ENCODE data around the gene EXOC6.

Gene EXOC6

GRCh38 chr10:92829786-92830377 lies 18.4 kb upstream of the EXOC6 start:
- Histone ChIP-seq H3K27ac (ENCODE audit: low read depth, low read length) (no peak overlapping the region), H3K79me2 (ENCODE audit: control insufficient read depth, low read length) (no peaks in the 10 kb centered on the region), H3F3A (ENCODE audit: control insufficient read depth, insufficient read depth) (no peaks in the 10 kb centered on the region), H3K27me3 (ENCODE audit: control insufficient read depth, low read length) (peaks cover 68% of the 10 kb centered on the region), H3K4me3 (ENCODE audit: low read length) (no peak overlapping the region), H3K9me3 (ENCODE audit: control insufficient read depth, insufficient read depth, low read length) (no peaks in the 10 kb centered on the region), H3K36me3 (ENCODE audit: control insufficient read depth, low read length) (no peaks in the 10 kb centered on the region), H4K20me1 (ENCODE audit: control insufficient read depth, insufficient read depth, low read depth, low read length) (0 out of 2 replicates have a peak, but pooled peaks cover 3% of the 10 kb centered on the region), H3K4me1 (ENCODE audit: control insufficient read depth, low read length) (peaks cover 11% of the 10 kb centered on the region), H3K4me2 (ENCODE audit: low read length) (no peak overlapping the region), H3K9me2 (replicated peaks; ENCODE audit: control insufficient read depth, low read length) (no peaks in the 10 kb centered on the region)
- TF ChIP-seq EZH2phosphoT487 (IDR thresholded peaks at IDR 0.05; ENCODE audit: borderline replicate concordance, low read length), result no peak
- TF ChIP-seq CTCF (IDR thresholded peaks at IDR 0.05; ENCODE audit: low read depth, low read length, poor library complexity, severe bottlenecking), result no peak

- Histone ChIP-seq H3K36me3 (ENCODE audit: control insufficient read depth, low read length) (no peaks in the 10 kb centered on the region), H3K79me2 (ENCODE audit: control insufficient read depth, low read length) (no peaks in the 10 kb centered on the region), H3K4me3 (ENCODE audit: low read length) (0 out of 2 replicates have a peak overlapping the region, but pooled peaks have one; percentile 7), H3K9me3 (ENCODE audit: control insufficient read depth, insufficient read depth, low read length) (no peaks in the 10 kb centered on the region), H3F3A (ENCODE audit: control insufficient read depth, insufficient read depth) (no peaks in the 10 kb centered on the region), H4K20me1 (ENCODE audit: control insufficient read depth, insufficient read depth, low read depth, low read length) (0 out of 2 replicates have a peak, but pooled peaks cover 3% of the 10 kb centered on the region), H3K27me3 (ENCODE audit: control insufficient read depth, low read length) (peaks cover 59% of the 10 kb centered on the region), H3K4me1 (ENCODE audit: control insufficient read depth, low read length) (peaks cover 11% of the 10 kb centered on the region), H3K4me2 (ENCODE audit: low read length) (peak overlapping the region; percentile 38), H3K9me2 (replicated peaks; ENCODE audit: control insufficient read depth, low read length) (no peaks in the 10 kb centered on the region), H3K27ac (ENCODE audit: low read depth, low read length) (no peak overlapping the region)
- TF ChIP-seq CTCF (IDR thresholded peaks at IDR 0.05; ENCODE audit: low read depth, low read length, poor library complexity, severe bottlenecking), result no peak
These were observed 17.6 kb upstream of the EXOC6 start for GRCh38 chr10:92830478-92831389.

GRCh38 chr10:92832121-92832520 lies 16.2 kb upstream of the EXOC6 start:
- Histone ChIP-seq H3K9me2 (replicated peaks; ENCODE audit: control insufficient read depth, low read length) (no peaks in the 10 kb centered on the region), H3K79me2 (ENCODE audit: control insufficient read depth, low read length) (no peaks in the 10 kb centered on the region), H3K4me2 (ENCODE audit: low read length) (no peak overlapping the region), H3K27ac (ENCODE audit: low read depth, low read length) (no peak overlapping the region), H4K20me1 (ENCODE audit: control insufficient read depth, insufficient read depth, low read depth, low read length) (0 out of 2 replicates have a peak, but pooled peaks cover 3% of the 10 kb centered on the region), H3K36me3 (ENCODE audit: control insufficient read depth, low read length) (no peaks in the 10 kb centered on the region), H3K9me3 (ENCODE audit: control insufficient read depth, insufficient read depth, low read length) (no peaks in the 10 kb centered on the region), H3K27me3 (ENCODE audit: control insufficient read depth, low read length) (peaks cover 59% of the 10 kb centered on the region), H3K4me3 (ENCODE audit: low read length) (no peak overlapping the region), H3K4me1 (ENCODE audit: control insufficient read depth, low read length) (peaks cover 11% of the 10 kb centered on the region), H3F3A (ENCODE audit: control insufficient read depth, insufficient read depth) (no peaks in the 10 kb centered on the region)
- TF ChIP-seq CTCF (IDR thresholded peaks at IDR 0.05; ENCODE audit: low read depth, low read length, poor library complexity, severe bottlenecking) (no peak), EZH2phosphoT487 (IDR thresholded peaks at IDR 0.05; ENCODE audit: borderline replicate concordance, low read length) (no peak)

All from DOHH2 (cell line).